Mesendoderm (in vitro differentiated cells): ENCODE results near the gene RAB3GAP2.
"Not testable (repeated sequence)": the region's sequence is repeated elsewhere in the genome, so short reads cannot be mapped to it uniquely, and the experiment has no call there.

Experiments
- DNase-seq: peaks from one replicate; pipeline ENCODE4 v3.0.0; 2013
- H2AK5ac ChIP-seq: 2 replicates; pipeline ENCODE4 v1.6.1; 2013; ENCODE audit warnings: low read length, inconsistent platforms
- H2BK120ac ChIP-seq: 2 replicates; pipeline ENCODE4 v1.6.1; 2013; ENCODE audit warnings: low read depth, mild to moderate bottlenecking, low read length, moderate library complexity, mixed read lengths
- H2BK15ac ChIP-seq: replicated peaks from 2 replicates; pipeline ENCODE4 v1.6.1; 2013; ENCODE audit warnings: low read depth, mild to moderate bottlenecking, moderate library complexity
- H2BK5ac ChIP-seq: 2 replicates; pipeline ENCODE4 v1.6.1; 2013; ENCODE audit warnings: low read length, inconsistent platforms
- H3K18ac ChIP-seq: 2 replicates; pipeline ENCODE4 v1.6.1; 2013; ENCODE audit warnings: mild to moderate bottlenecking, low read length, mixed read lengths
- H3K23ac ChIP-seq: one replicate; pipeline ENCODE4 v1.6.1; 2013; ENCODE audit warnings: low read length
- H3K27ac ChIP-seq: 2 replicates; pipeline ENCODE4 v1.5.1; 2013; ENCODE audit warnings: low read depth, mild to moderate bottlenecking, inconsistent platforms, low read length, moderate library complexity
- H3K27me3 ChIP-seq: 2 replicates; pipeline ENCODE4 v1.6.1; 2013; ENCODE audit warnings: low read length, control low read depth, mild to moderate bottlenecking, inconsistent platforms; ENCODE audit not compliant: insufficient read depth, poor library complexity
- H3K36me3 ChIP-seq: 2 replicates; pipeline ENCODE4 v1.6.1; 2013; ENCODE audit warnings: low read length, inconsistent platforms; ENCODE audit not compliant: control insufficient read depth, insufficient read depth
- H3K4ac ChIP-seq: one replicate; pipeline ENCODE4 v1.6.1; 2013; ENCODE audit warnings: low read depth, mild to moderate bottlenecking, low read length, moderate library complexity
- H3K4me1 ChIP-seq: 2 replicates; pipeline ENCODE4 v1.6.1; 2013; ENCODE audit warnings: low read depth, low read length, inconsistent platforms; ENCODE audit not compliant: control insufficient read depth
- H3K4me2 ChIP-seq: 2 replicates; pipeline ENCODE4 v1.6.1; 2013; ENCODE audit warnings: low read length
- H3K4me3 ChIP-seq: 2 replicates; pipeline ENCODE4 v1.5.1; 2013; ENCODE audit warnings: mild to moderate bottlenecking, low read length
- H3K56ac ChIP-seq: one replicate; pipeline ENCODE4 v1.6.1; 2013; ENCODE audit warnings: low read length
- H3K79me1 ChIP-seq: 2 replicates; pipeline ENCODE4 v1.6.1; 2013; ENCODE audit warnings: low read length, inconsistent platforms
- H3K79me2 ChIP-seq: 2 replicates; pipeline ENCODE4 v1.6.1; 2013; ENCODE audit warnings: mild to moderate bottlenecking, low read length; ENCODE audit not compliant: control insufficient read depth, insufficient read depth
- H3K9ac ChIP-seq: 2 replicates; pipeline ENCODE4 v1.6.1; 2013; ENCODE audit warnings: low read length, inconsistent platforms
- H4K5ac ChIP-seq: one replicate; pipeline ENCODE4 v1.6.1; 2013; ENCODE audit warnings: low read length
- H4K8ac ChIP-seq: one replicate; pipeline ENCODE4 v1.6.1; 2013; ENCODE audit warnings: low read depth, mild to moderate bottlenecking, control low read depth, low read length, moderate library complexity
- WGBS: extraction: QIAGEN DNeasy Blood & Tissue Kit; methylation state at CpG from one replicate; pipeline ENCODE4 v1.1.7; 2013; ENCODE audit warnings: low lambda C conversion rate, missing lambda C conversion rate; ENCODE audit not compliant: insufficient coverage; ENCODE audit errors: extremely low coverage; 5-methylcytosine and 5-hydroxymethylcytosine counted together

The RAB3GAP2 gene

GRCh38 chr1:220271706-220272046 is 577 bp downstream of the RAB3GAP2 start:
- DNase-seq, result peak; percentile 77
- H4K5ac ChIP-seq, result no peak overlapping the region
- peak overlapping the region; percentile 96 for H3K9ac ChIP-seq
- H3K27ac ChIP-seq, result peak overlapping the region; percentile 35
- peaks cover 9% of the 10 kb centered on the region for H3K79me1 ChIP-seq
- H3K27me3 ChIP-seq, result no peaks in the 10 kb centered on the region
- no peak overlapping the region for H2BK120ac ChIP-seq
- H3K4me1 ChIP-seq, result peaks cover 10% of the 10 kb centered on the region
- H3K79me2 ChIP-seq, result peaks cover 32% of the 10 kb centered on the region
- no peak overlapping the region for H4K8ac ChIP-seq
- no peak overlapping the region for H2BK15ac ChIP-seq
- no peak overlapping the region for H2AK5ac ChIP-seq
- peak overlapping the region; percentile 82 for H2BK5ac ChIP-seq
- H3K56ac ChIP-seq, result peak overlapping the region; percentile 98
- peak overlapping the region; percentile 93 for H3K4me3 ChIP-seq
- H3K23ac ChIP-seq, result no peak overlapping the region
- H3K36me3 ChIP-seq, result peaks cover 1% of the 10 kb centered on the region
- no peak overlapping the region for H3K18ac ChIP-seq
- no CpG with 5 or more reads among the region's 12 CpGs for WGBS
- H3K4me2 ChIP-seq, result peak overlapping the region; percentile 91
- no peak overlapping the region for H3K4ac ChIP-seq

GRCh38 chr1:220269036-220269435 is 3.2 kb downstream of the RAB3GAP2 start:
- no CpG with 5 or more reads among the region's 2 CpGs for WGBS
- H3K36me3 ChIP-seq, result peaks cover 1% of the 10 kb centered on the region

GRCh38 chr1:220267630-220268029 is 4.6 kb downstream of the RAB3GAP2 start:
- peaks cover 1% of the 10 kb centered on the region for H3K36me3 ChIP-seq
- H3K4me2 ChIP-seq, result no peak overlapping the region
- H3K4me1 ChIP-seq, result peaks cover 10% of the 10 kb centered on the region
- no peak overlapping the region for H3K56ac ChIP-seq
- H2BK15ac ChIP-seq, result no peak overlapping the region
- no peak overlapping the region for H3K18ac ChIP-seq
- no peak overlapping the region for H3K4ac ChIP-seq
- peak overlapping the region; percentile 69 for H3K23ac ChIP-seq
- no peaks in the 10 kb centered on the region for H3K27me3 ChIP-seq
- WGBS, result no CpG with 5 or more reads among the region's 4 CpGs
- H4K8ac ChIP-seq, result no peak overlapping the region
- H4K5ac ChIP-seq, result no peak overlapping the region
- H3K9ac ChIP-seq, result no peak overlapping the region
- peaks cover 39% of the 10 kb centered on the region for H3K79me2 ChIP-seq
- H2BK5ac ChIP-seq, result no peak overlapping the region
- H3K79me1 ChIP-seq, result peaks cover 10% of the 10 kb centered on the region
- no peak overlapping the region for H2BK120ac ChIP-seq
- no peak overlapping the region for H3K4me3 ChIP-seq
- no peak overlapping the region for H2AK5ac ChIP-seq
- DNase-seq, result no peak
- no peak overlapping the region for H3K27ac ChIP-seq

More at GRCh38 chr1:220269036-220269435, 3.2 kb downstream of the RAB3GAP2 start:
- no peak for DNase-seq
- Histone ChIP-seq H3K56ac (no peak overlapping the region), H4K8ac (no peak overlapping the region), H2BK120ac (no peak overlapping the region), H2BK5ac (no peak overlapping the region), H2AK5ac (no peak overlapping the region), H3K4me1 (peaks cover 10% of the 10 kb centered on the region), H3K18ac (no peak overlapping the region), H3K4me3 (no peak overlapping the region), H4K5ac (no peak overlapping the region), H3K9ac (no peak overlapping the region), H3K23ac (no peak overlapping the region), H3K27me3 (no peaks in the 10 kb centered on the region), H3K27ac (no peak overlapping the region), H2BK15ac (no peak overlapping the region), H3K79me1 (peaks cover 10% of the 10 kb centered on the region), H3K4me2 (peak overlapping the region; percentile 1), H3K4ac (no peak overlapping the region), H3K79me2 (peaks cover 39% of the 10 kb centered on the region)

- not testable (repeated sequence) for H3K4ac ChIP-seq, H4K8ac ChIP-seq, H3K4me2 ChIP-seq, H3K4me1 ChIP-seq, DNase-seq, H3K79me1 ChIP-seq, H2BK120ac ChIP-seq, H2AK5ac ChIP-seq, H3K9ac ChIP-seq, H3K56ac ChIP-seq, H3K79me2 ChIP-seq, H3K27me3 ChIP-seq, H3K18ac ChIP-seq, H3K23ac ChIP-seq, H4K5ac ChIP-seq, H2BK15ac ChIP-seq, H3K4me3 ChIP-seq, H3K36me3 ChIP-seq, H2BK5ac ChIP-seq, H3K27ac ChIP-seq
- WGBS, result no CpG with 5 or more reads among the region's 3 CpGs
These were observed 12.0 kb downstream of the RAB3GAP2 start for GRCh38 chr1:220260228-220260627.

GRCh38 chr1:220259756-220260155 is 12.5 kb downstream of the RAB3GAP2 start:
- not testable (repeated sequence) for H3K18ac ChIP-seq, H3K4me1 ChIP-seq, H3K27me3 ChIP-seq, H3K4me2 ChIP-seq, H3K27ac ChIP-seq, H3K79me1 ChIP-seq, H3K4ac ChIP-seq, H3K56ac ChIP-seq, H2BK120ac ChIP-seq, H4K8ac ChIP-seq, H3K9ac ChIP-seq, H3K79me2 ChIP-seq, H3K23ac ChIP-seq, H2AK5ac ChIP-seq, H4K5ac ChIP-seq, H3K36me3 ChIP-seq, DNase-seq, H2BK15ac ChIP-seq, H2BK5ac ChIP-seq, H3K4me3 ChIP-seq

- not testable (repeated sequence) for H3K4me1 ChIP-seq, H3K56ac ChIP-seq, H2BK120ac ChIP-seq, H3K23ac ChIP-seq, H2BK5ac ChIP-seq, H2BK15ac ChIP-seq, H4K8ac ChIP-seq, H3K4ac ChIP-seq, H3K4me2 ChIP-seq, H3K4me3 ChIP-seq, H2AK5ac ChIP-seq, H4K5ac ChIP-seq, H3K18ac ChIP-seq, DNase-seq, H3K36me3 ChIP-seq, H3K9ac ChIP-seq, H3K27me3 ChIP-seq, H3K27ac ChIP-seq
- WGBS, result no CpG with 5 or more reads among the region's 3 CpGs
- Histone ChIP-seq H3K79me1 (peaks cover 11% of the 10 kb centered on the region), H3K79me2 (peaks cover 10% of the 10 kb centered on the region)
These were observed 16.1 kb downstream of the RAB3GAP2 start for GRCh38 chr1:220256194-220256593.
